HCT116 (cell line): Measurements from ENCODE around the gene TICAM2. TPM values are rescaled to one million over a fixed set of nuclear protein-coding genes. Genes with fewer than 3 reads are reported as not detected.

Experiments
- ATAC-seq: fragments of 200-7000 bp; cut with Tn5 transposase; 2 replicates; pipeline ENCODE4 v1.9.1; 2020; ENCODE audit warnings: mild to moderate bottlenecking, moderate library complexity
- BruUV-seq: library from RNA; stranded (reverse); fragments of 400-500 nt; replicated peaks from 2 replicates; lab custom pipeline; 2021; lab: Mats Ljungman, UMichigan
- CTCF ChIA-PET: fragments of 300-600 bp; sonication (Branson Sonifier 250); formaldehyde crosslinking; loops from one replicate; lab custom pipeline; 2021; ENCODE audit warnings: antibody characterized with exemption; lab: Charles Lee
- POLR2A ChIA-PET: fragments of 300-600, 350-600 bp; sonication (Branson Sonifier 250); formaldehyde crosslinking; loops from one replicate; lab custom pipeline; 2021; ENCODE audit warnings: antibody characterized with exemption; lab: Charles Lee
- RAD21 ChIA-PET, 2 experiments: fragments of 300-600 bp; sonication (Branson Sonifier 250); formaldehyde crosslinking; loops; one replicate each; lab custom pipeline; 2023; ENCODE audit warnings: low total read pairs in 2 of 2; ENCODE audit not compliant: uncharacterized antibody in 2 of 2, unreplicated experiment in 2 of 2, low non-redundant PET in 1 of 2; lab: Charles Lee
- DNase-seq: peaks from one replicate; pipeline ENCODE4 v3.0.0-alpha.2; 2010; ENCODE audit warnings: low read depth, low spot score
- H2AFZ ChIP-seq: fragments of 200-600 bp; shearing (Covaris generic), sonication (generic); 2 replicates; pipeline ENCODE4 v1.6.1; 2017; ENCODE audit warnings: low read depth, mixed run types, mixed read lengths, antibody characterized with exemption, low read length; ENCODE audit not compliant: poor library complexity, severe bottlenecking
- H3K27ac ChIP-seq: 2 replicates; pipeline ENCODE4 v1.5.1; 2012; ENCODE audit warnings: low read depth, low read length
- H3K27me3 ChIP-seq: fragments of 200-600 bp; sonication (generic); 2 replicates; pipeline ENCODE4 v1.6.1; 2016; ENCODE audit warnings: mixed run types, low read length, mixed read lengths; ENCODE audit not compliant: insufficient read depth
- H3K36me3 ChIP-seq, 2 experiments: fragments of 200-500 bp in 1 of 2; fragments of 200-600 bp in 1 of 2; sonication (Bioruptor generic) in 1 of 2; sonication (generic) in 1 of 2; 2 replicates each; pipeline versions ENCODE4 v1.5.1 to v1.6.1; 2014 to 2016; ENCODE audit warnings: low read length in 2 of 2, inconsistent platforms in 1 of 2, mixed read lengths in 1 of 2, mixed run types in 1 of 2; ENCODE audit not compliant: insufficient read depth in 2 of 2, control insufficient read depth in 1 of 2
- H3K4me1 ChIP-seq, 2 experiments: fragments of 200-600 bp in 1 of 2; sonication (generic) in 1 of 2; 2 replicates each; pipeline versions ENCODE4 v1.5.1 to v1.6.1; 2012 to 2017; ENCODE audit warnings: low read length in 2 of 2, inconsistent platforms in 1 of 2, mild to moderate bottlenecking in 1 of 2, mixed read lengths in 1 of 2, mixed run types in 1 of 2, moderate library complexity in 1 of 2; ENCODE audit not compliant: insufficient read depth in 2 of 2, control insufficient read depth in 1 of 2
- H3K4me2 ChIP-seq: fragments of 200-600 bp; sonication (generic); 2 replicates; pipeline ENCODE4 v1.6.1; 2017; ENCODE audit warnings: mixed run types, low read length, mixed read lengths
- H3K4me3 ChIP-seq, 2 experiments: fragments of 200-600 bp in 1 of 2; sonication (generic) in 1 of 2; replicated peaks in 1 of 2; 2 replicates each; pipeline ENCODE4 v1.5.1; 2011 to 2016; ENCODE audit warnings: low read length in 2 of 2, control low read depth in 1 of 2, low read depth in 1 of 2, mild to moderate bottlenecking in 1 of 2, mixed read lengths in 1 of 2, mixed run types in 1 of 2
- H3K79me2 ChIP-seq: fragments of 200-600 bp; sonication (generic); 2 replicates; pipeline ENCODE4 v1.6.1; 2017; ENCODE audit warnings: mild to moderate bottlenecking, mixed run types, low read length, moderate library complexity, mixed read lengths; ENCODE audit not compliant: insufficient read depth
- H3K9ac ChIP-seq: fragments of 200-600 bp; sonication (generic); 2 replicates; pipeline ENCODE4 v1.6.1; 2016; ENCODE audit warnings: low read length, mixed read lengths
- H3K9me2 ChIP-seq: fragments of 200-600 bp; sonication (generic), shearing (Covaris generic); 2 replicates; pipeline ENCODE4 v1.6.1; 2017; ENCODE audit warnings: mixed run types, mild to moderate bottlenecking, moderate library complexity; ENCODE audit not compliant: insufficient read depth
- H3K9me3 ChIP-seq, 2 experiments: fragments of 200-500 bp in 1 of 2; fragments of 200-600 bp in 1 of 2; sonication (Bioruptor generic) in 1 of 2; sonication (generic) in 1 of 2; 2 replicates each; pipeline ENCODE4 v1.6.1; 2014 to 2017; ENCODE audit warnings: low read length in 2 of 2, mixed read lengths in 2 of 2, inconsistent platforms in 1 of 2, low read depth in 1 of 2, mild to moderate bottlenecking in 1 of 2, mixed run types in 1 of 2, moderate library complexity in 1 of 2; ENCODE audit not compliant: control insufficient read depth in 1 of 2, insufficient read depth in 1 of 2
- H4K20me1 ChIP-seq: fragments of 200-600 bp; sonication (generic), shearing (Covaris generic); 2 replicates; pipeline ENCODE4 v1.6.1; 2017; ENCODE audit warnings: mixed run types, mild to moderate bottlenecking, moderate library complexity; ENCODE audit not compliant: insufficient read depth
- CBX3 ChIP-seq: IDR thresholded peaks from 2 replicates; pipeline ENCODE4 v1.6.1; 2012; ENCODE audit warnings: low read depth
- CEBPB ChIP-seq: IDR thresholded peaks from 2 replicates; pipeline ENCODE4 v1.6.1; 2012; ENCODE audit warnings: low read depth
- CTCF ChIP-seq, 3 experiments: fragments of 200-600 bp in 1 of 3; sonication (generic) in 1 of 3; IDR thresholded peaks in 2 of 3; conservative IDR thresholded peaks in 1 of 3; 2 replicates each; pipeline ENCODE4 v1.5.1; 2012 to 2017; ENCODE audit warnings: low read depth in 2 of 3, low read length in 2 of 3, antibody characterized with exemption in 1 of 3, borderline replicate concordance in 1 of 3, control low read depth in 1 of 3, mild to moderate bottlenecking in 1 of 3, mixed read lengths in 1 of 3, mixed run types in 1 of 3, moderate library complexity in 1 of 3; ENCODE audit not compliant: insufficient read depth in 1 of 3
- EZH2 ChIP-seq: fragments of 200-600 bp; sonication (generic); IDR thresholded peaks from 2 replicates; pipeline ENCODE4 v1.6.1; 2017; ENCODE audit warnings: antibody characterized with exemption, mixed run types
- EZH2phosphoT487 ChIP-seq: fragments of 200-600 bp; IDR thresholded peaks from 2 replicates; pipeline ENCODE4 v1.6.1; 2018; ENCODE audit warnings: antibody characterized with exemption, borderline replicate concordance
- FOSL1 ChIP-seq: IDR thresholded peaks from 2 replicates; pipeline ENCODE4 v1.6.1; 2012; ENCODE audit warnings: low read depth
- MAX ChIP-seq: IDR thresholded peaks from 2 replicates; pipeline ENCODE4 v1.6.1; 2012
- POLR2A ChIP-seq: IDR thresholded peaks from 2 replicates; pipeline ENCODE4 v1.7.0; 2011; ENCODE audit warnings: borderline replicate concordance; ENCODE audit not compliant: insufficient read depth, insufficient read length; ENCODE audit errors: extremely low read depth
- POLR2AphosphoS5 ChIP-seq: IDR thresholded peaks from 2 replicates; pipeline ENCODE4 v1.6.1; 2011; ENCODE audit warnings: mild to moderate bottlenecking, low read depth, low read length, moderate library complexity
- RAD21 ChIP-seq: IDR thresholded peaks from 2 replicates; pipeline ENCODE4 v1.6.1; 2012; ENCODE audit warnings: low read depth, mild to moderate bottlenecking
- REST ChIP-seq: IDR thresholded peaks from 2 replicates; pipeline ENCODE4 v1.6.1; 2012; ENCODE audit warnings: low read depth
- SIN3A ChIP-seq: IDR thresholded peaks from 2 replicates; pipeline ENCODE4 v1.6.1; 2012; ENCODE audit warnings: low read depth
- SP1 ChIP-seq: IDR thresholded peaks from 2 replicates; pipeline ENCODE4 v1.6.1; 2012; ENCODE audit warnings: low read depth
- SRF ChIP-seq: IDR thresholded peaks from 2 replicates; pipeline ENCODE4 v1.6.1; 2012; ENCODE audit warnings: low read depth
- TCF7L2 ChIP-seq: IDR thresholded peaks from 2 replicates; pipeline ENCODE4 v1.7.0; 2011; ENCODE audit warnings: borderline replicate concordance, inconsistent platforms; ENCODE audit not compliant: insufficient read depth, insufficient read length; ENCODE audit errors: extremely low read depth
- ZBTB33 ChIP-seq: IDR thresholded peaks from 2 replicates; pipeline ENCODE4 v1.6.1; 2011; ENCODE audit warnings: mild to moderate bottlenecking, low read length, moderate library complexity; ENCODE audit not compliant: insufficient replicate concordance; ENCODE audit errors: extremely low read depth
- ZFX ChIP-seq: fragments of 450-650 bp; IDR thresholded peaks from 2 replicates; pipeline ENCODE4 v1.6.1; 2017
- ZNF274 ChIP-seq: fragments of 200-500 bp; sonication (Bioruptor generic); IDR thresholded peaks from 2 replicates; pipeline ENCODE4 v1.6.1; 2014; ENCODE audit warnings: mild to moderate bottlenecking, low read depth, low read length, inconsistent platforms
- intact Hi-C: fragments of 100-400 bp; cut with micrococcal nuclease; formaldehyde crosslinking; loops from 2 replicates; pipeline ENCODE4 v1.10.0; 2022
- total RNA-seq: library from RNA; stranded (reverse); gene quantifications from one replicate; pipeline ENCODE4 v1.2.1, GENCODE V29; 2021; ENCODE audit not compliant: unreplicated experiment

TICAM2 gene
- total RNA-seq, 1 experiment from 2014 or later = 2.9 TPM

- TF ChIP-seq REST (no peak), EZH2 (no peak), EZH2phosphoT487 (no peak), ZNF274 (no peak), SIN3A (no peak), ZFX (no peak), CBX3 (no peak), MAX (no peak), CEBPB (no peak)
Observed at GRCh38 chr5:115555084-115555633, 47.1 kb downstream of the TICAM2 start (continued).

- ATAC-seq (no peak), DNase-seq (no peak)
- H4K20me1 ChIP-seq = no peaks in the 10 kb centered on the region
- BruUV-seq = no TSS peak
- peaks cover 0 to 14% of the 10 kb centered on the region in 2 experiments; a peak in 2 of 4 replicates for H3K4me1 ChIP-seq
- H3K9me2 ChIP-seq = no peaks in the 10 kb centered on the region
- no peaks in the 10 kb centered on the region for H3K36me3 ChIP-seq
- no peak overlapping the region for H3K4me3 ChIP-seq
- H3K9me3 ChIP-seq = no peaks in the 10 kb centered on the region
- ChIA-PET POLR2A (no interaction called here), RAD21 (no interaction called here), CTCF (no interaction called here)
- intact Hi-C loops = no loop called here
- H2AFZ ChIP-seq = no peak overlapping the region
- no peaks in the 10 kb centered on the region for H3K79me2 ChIP-seq
- H3K9ac ChIP-seq = no peak overlapping the region
- no peak overlapping the region for H3K4me2 ChIP-seq
- no peaks in the 10 kb centered on the region for H3K27me3 ChIP-seq
- H3K27ac ChIP-seq = no peak overlapping the region
- TF ChIP-seq POLR2A (no peak), CTCF (IDR thresholded peaks at IDR 0.05 in 2 of 3, conservative IDR thresholded peaks at IDR 0.05 in 1 of 3; ENCODE audit: borderline replicate concordance in 1 of 3, insufficient read depth in 1 of 3, low read depth in 2 of 3, low read length in 2 of 3) (no peak), EZH2phosphoT487 (no peak), TCF7L2 (no peak), ZBTB33 (no peak), CBX3 (no peak), SRF (no peak), RAD21 (no peak), FOSL1 (no peak), POLR2AphosphoS5 (no peak), SP1 (no peak), MAX (no peak), EZH2 (no peak)
Observed at GRCh38 chr5:115553082-115553481, 49.2 kb downstream of the TICAM2 start.
